ENCODE data around the gene PKD1L1.

GRCh38 chr7:47896809-47897423, 51.4 kb downstream of the PKD1L1 start:
- no peak for TF ChIP-seq CTCF (IDR thresholded peaks at IDR 0.05)
- TF ChIP-seq POLR2AphosphoS5 (IDR thresholded peaks at IDR 0.05) = no peak
- no peak for TF ChIP-seq POLR2A (IDR thresholded peaks at IDR 0.05)
- TF ChIP-seq EP300 (IDR thresholded peaks at IDR 0.05) = no peak

All from gastroesophageal sphincter (tissue), 3 donors.